ENCODE results near the gene HINFP. TPM values are rescaled to one million over a fixed set of nuclear protein-coding genes. Genes with fewer than 3 reads are reported as not detected.

Gene HINFP
- total and polyA plus RNA-seq, 9 of the 15 experiments (the other 6 are each of a cell fraction or from before 2014, with no cell fraction given), result 13.8 to 34.1 (median 22.5) TPM

DNA sequence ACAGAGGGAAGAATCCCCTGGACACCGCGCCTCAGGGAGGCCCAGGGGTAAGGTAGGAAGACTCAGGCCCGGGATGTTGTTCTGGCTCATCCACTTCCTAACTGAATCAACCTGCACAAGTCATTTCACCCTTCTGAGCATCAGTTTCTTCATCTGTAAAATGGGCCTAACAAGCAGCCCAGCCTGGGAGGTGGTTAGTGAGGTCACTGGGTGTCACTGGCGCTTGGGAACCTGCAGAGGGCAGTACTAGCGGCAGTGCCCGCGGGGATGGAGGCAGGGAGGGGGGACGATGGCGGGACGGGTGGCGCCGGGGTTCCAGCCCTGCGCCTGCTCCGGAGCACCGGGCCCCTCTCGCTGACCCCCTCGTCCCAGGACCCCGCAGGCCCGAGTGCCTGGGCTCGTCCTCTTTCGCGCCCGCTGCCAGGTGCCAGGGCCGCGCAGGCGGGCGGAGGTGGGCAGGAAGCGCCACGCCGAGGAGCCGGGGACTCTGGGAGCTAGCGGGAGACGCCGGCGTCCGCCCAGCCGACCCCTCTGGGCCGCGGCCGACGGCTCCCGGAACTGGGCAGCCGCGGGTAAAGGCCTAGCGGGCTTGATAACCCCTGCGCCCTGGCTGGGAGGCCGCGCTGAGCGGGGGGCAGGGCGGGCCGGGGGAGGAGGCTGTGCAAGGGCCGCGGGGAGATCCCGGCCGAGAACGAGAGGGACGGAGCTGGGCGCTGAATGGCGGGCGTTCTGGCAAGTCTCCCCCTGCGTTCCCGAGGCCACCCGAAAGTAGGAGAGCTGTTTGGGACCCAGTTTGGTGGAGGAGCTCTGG, 47.3 kb downstream of the HINFP start, which contains the start of gene NLRX1 (continued):
- TF ChIP-seq, protein P1, sequence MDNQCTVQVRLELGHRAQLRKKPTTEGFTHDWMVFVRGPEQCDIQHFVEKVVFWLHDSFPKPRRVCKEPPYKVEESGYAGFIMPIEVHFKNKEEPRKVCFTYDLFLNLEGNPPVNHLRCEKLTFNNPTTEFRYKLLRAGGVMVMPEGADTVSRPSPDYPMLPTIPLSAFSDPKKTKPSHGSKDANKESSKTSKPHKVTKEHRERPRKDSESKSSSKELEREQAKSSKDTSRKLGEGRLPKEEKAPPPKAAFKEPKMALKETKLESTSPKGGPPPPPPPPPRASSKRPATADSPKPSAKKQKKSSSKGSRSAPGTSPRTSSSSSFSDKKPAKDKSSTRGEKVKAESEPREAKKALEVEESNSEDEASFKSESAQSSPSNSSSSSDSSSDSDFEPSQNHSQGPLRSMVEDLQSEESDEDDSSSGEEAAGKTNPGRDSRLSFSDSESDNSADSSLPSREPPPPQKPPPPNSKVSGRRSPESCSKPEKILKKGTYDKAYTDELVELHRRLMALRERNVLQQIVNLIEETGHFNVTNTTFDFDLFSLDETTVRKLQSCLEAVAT (IDR thresholded peaks at IDR 0.05), result no peak
- 0 out of 2 replicates have a peak, but pooled peaks have one; percentile 41 for TF ChIP-seq JUND (IDR thresholded peaks at IDR 0.05; ENCODE audit: borderline replicate concordance, low read depth, low read length)
- peak; percentile 46; the same call in 1 of the 3 replicates for TF ChIP-seq JUND (tag; IDR thresholded peaks at IDR 0.05; ENCODE audit: borderline replicate concordance, low read depth, low read length)
- TF ChIP-seq HNRNPL (IDR thresholded peaks at IDR 0.05; ENCODE audit: low read depth, low read length), result peak; percentile 95; the same call in 1 of the 2 replicates
- no peak for TF ChIP-seq MCM7 (IDR thresholded peaks at IDR 0.05)
- TF ChIP-seq, protein P2, sequence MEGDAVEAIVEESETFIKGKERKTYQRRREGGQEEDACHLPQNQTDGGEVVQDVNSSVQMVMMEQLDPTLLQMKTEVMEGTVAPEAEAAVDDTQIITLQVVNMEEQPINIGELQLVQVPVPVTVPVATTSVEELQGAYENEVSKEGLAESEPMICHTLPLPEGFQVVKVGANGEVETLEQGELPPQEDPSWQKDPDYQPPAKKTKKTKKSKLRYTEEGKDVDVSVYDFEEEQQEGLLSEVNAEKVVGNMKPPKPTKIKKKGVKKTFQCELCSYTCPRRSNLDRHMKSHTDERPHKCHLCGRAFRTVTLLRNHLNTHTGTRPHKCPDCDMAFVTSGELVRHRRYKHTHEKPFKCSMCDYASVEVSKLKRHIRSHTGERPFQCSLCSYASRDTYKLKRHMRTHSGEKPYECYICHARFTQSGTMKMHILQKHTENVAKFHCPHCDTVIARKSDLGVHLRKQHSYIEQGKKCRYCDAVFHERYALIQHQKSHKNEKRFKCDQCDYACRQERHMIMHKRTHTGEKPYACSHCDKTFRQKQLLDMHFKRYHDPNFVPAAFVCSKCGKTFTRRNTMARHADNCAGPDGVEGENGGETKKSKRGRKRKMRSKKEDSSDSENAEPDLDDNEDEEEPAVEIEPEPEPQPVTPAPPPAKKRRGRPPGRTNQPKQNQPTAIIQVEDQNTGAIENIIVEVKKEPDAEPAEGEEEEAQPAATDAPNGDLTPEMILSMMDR (IDR thresholded peaks at IDR 0.05 in 2 of 3, conservative IDR thresholded peaks at IDR 0.05 in 1 of 3; ENCODE audit: insufficient read depth in 2 of 3, low read depth in 1 of 3, low read length in 3 of 3), result peak; percentile 65 to 68 (median 67)
- peak; percentile 97 for TF ChIP-seq PTBP1 (IDR thresholded peaks at IDR 0.05; ENCODE audit: low read depth, low read length)
- peak; percentile 87 for TF ChIP-seq ZFX (CRISPR knock-in tag; IDR thresholded peaks at IDR 0.05)
- peak; percentile 77 for TF ChIP-seq POLR2G (IDR thresholded peaks at IDR 0.05; ENCODE audit: low read depth, low read length)
- TF ChIP-seq HNRNPUL1 (IDR thresholded peaks at IDR 0.05; ENCODE audit: low read length), result no peak
- TF ChIP-seq ZNF695 (CRISPR knock-in tag; IDR thresholded peaks at IDR 0.05), result no peak
- peak; percentile 98 for TF ChIP-seq CBX1 (IDR thresholded peaks at IDR 0.05; ENCODE audit: low read depth)
- TF ChIP-seq, protein P3, sequence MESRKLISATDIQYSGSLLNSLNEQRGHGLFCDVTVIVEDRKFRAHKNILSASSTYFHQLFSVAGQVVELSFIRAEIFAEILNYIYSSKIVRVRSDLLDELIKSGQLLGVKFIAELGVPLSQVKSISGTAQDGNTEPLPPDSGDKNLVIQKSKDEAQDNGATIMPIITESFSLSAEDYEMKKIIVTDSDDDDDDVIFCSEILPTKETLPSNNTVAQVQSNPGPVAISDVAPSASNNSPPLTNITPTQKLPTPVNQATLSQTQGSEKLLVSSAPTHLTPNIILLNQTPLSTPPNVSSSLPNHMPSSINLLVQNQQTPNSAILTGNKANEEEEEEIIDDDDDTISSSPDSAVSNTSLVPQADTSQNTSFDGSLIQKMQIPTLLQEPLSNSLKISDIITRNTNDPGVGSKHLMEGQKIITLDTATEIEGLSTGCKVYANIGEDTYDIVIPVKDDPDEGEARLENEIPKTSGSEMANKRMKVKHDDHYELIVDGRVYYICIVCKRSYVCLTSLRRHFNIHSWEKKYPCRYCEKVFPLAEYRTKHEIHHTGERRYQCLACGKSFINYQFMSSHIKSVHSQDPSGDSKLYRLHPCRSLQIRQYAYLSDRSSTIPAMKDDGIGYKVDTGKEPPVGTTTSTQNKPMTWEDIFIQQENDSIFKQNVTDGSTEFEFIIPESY (CRISPR knock-in tag; IDR thresholded peaks at IDR 0.05), result peak; percentile 99
- no peak for TF ChIP-seq ZNF398 (CRISPR knock-in tag; IDR thresholded peaks at IDR 0.05)
- 0 out of 4 replicates have a peak, but pooled peaks have one; percentile 9 to 17 for TF ChIP-seq TRIM24 (IDR thresholded peaks at IDR 0.05)
- TF ChIP-seq SRF (CRISPR knock-in tag; IDR thresholded peaks at IDR 0.05), result no peak
- no peak for TF ChIP-seq CEBPG (CRISPR knock-in tag; IDR thresholded peaks at IDR 0.05)
- no peak for TF ChIP-seq CEBPG (tag; conservative IDR thresholded peaks at IDR 0.05 in 1 of 2, IDR thresholded peaks at IDR 0.05 in 1 of 2)
